WERI-Rb-1 (cell line): ENCODE data around the gene BUD13.

Experiments
- DNase-seq: peaks from one replicate; pipeline ENCODE4 v3.0.0-alpha.2; 2020
- H3K27ac ChIP-seq: fragments of 250-450 bp; sonication (Bioruptor Pico); 2 replicates; pipeline ENCODE4 v1.5.1; 2020; ENCODE audit warnings: mild to moderate bottlenecking, moderate library complexity
- H3K27me3 ChIP-seq: fragments of 250-450 bp; sonication (Bioruptor Pico); 2 replicates; pipeline ENCODE4 v1.5.1; 2021; ENCODE audit warnings: mild to moderate bottlenecking, low read depth, moderate library complexity; ENCODE audit not compliant: insufficient read depth, severe bottlenecking
- H3K36me3 ChIP-seq: fragments of 250-450 bp; sonication (Bioruptor Pico); 2 replicates; pipeline ENCODE4 v1.5.1; 2020; ENCODE audit warnings: mild to moderate bottlenecking, moderate library complexity
- H3K4me3 ChIP-seq: 2 replicates; pipeline ENCODE4 v1.5.1; 2011; ENCODE audit warnings: low read depth, mild to moderate bottlenecking, control low read depth, low read length
- H3K9me3 ChIP-seq: fragments of 250-450 bp; sonication (Bioruptor Pico); 2 replicates; pipeline ENCODE4 v1.5.1; 2021; ENCODE audit warnings: mild to moderate bottlenecking, moderate library complexity; ENCODE audit not compliant: severe bottlenecking
- TF ChIP-seq, protein P1 (sequence below): IDR thresholded peaks from 2 replicates; pipeline ENCODE4 v1.5.1; 2011; ENCODE audit warnings: low read depth, mild to moderate bottlenecking, control low read depth, inconsistent platforms, low read length

Gene BUD13

DNA sequence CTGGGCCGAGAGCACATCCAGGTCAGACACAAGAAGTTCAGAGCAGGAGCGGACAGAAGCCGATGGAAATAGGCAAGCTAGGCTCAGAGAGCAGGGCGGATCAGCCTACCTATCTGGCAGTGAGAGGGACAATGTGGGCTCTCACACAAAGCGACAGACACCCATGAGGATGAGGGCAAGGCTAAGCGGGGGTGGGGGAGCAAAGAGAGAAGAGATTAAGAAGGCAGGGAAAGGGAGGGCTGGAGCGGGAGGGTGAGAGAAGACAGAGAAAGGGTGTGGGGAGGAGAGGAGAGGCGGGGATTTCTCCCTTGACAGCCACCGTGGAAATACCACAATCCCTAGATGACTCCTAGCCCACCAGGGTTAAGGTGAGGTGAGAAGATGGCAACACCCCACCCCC, 57.9 kb downstream of the BUD13 start:
- peak; percentile 85 for DNase-seq
- TF ChIP-seq, protein P1, sequence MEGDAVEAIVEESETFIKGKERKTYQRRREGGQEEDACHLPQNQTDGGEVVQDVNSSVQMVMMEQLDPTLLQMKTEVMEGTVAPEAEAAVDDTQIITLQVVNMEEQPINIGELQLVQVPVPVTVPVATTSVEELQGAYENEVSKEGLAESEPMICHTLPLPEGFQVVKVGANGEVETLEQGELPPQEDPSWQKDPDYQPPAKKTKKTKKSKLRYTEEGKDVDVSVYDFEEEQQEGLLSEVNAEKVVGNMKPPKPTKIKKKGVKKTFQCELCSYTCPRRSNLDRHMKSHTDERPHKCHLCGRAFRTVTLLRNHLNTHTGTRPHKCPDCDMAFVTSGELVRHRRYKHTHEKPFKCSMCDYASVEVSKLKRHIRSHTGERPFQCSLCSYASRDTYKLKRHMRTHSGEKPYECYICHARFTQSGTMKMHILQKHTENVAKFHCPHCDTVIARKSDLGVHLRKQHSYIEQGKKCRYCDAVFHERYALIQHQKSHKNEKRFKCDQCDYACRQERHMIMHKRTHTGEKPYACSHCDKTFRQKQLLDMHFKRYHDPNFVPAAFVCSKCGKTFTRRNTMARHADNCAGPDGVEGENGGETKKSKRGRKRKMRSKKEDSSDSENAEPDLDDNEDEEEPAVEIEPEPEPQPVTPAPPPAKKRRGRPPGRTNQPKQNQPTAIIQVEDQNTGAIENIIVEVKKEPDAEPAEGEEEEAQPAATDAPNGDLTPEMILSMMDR = no peak
- no peak overlapping the region for H3K4me3 ChIP-seq
- H3K27ac ChIP-seq = peak overlapping the region; percentile 65
- no peaks in the 10 kb centered on the region for H3K27me3 ChIP-seq
- no peaks in the 10 kb centered on the region for H3K9me3 ChIP-seq
- H3K36me3 ChIP-seq = no peaks in the 10 kb centered on the region

DNA sequence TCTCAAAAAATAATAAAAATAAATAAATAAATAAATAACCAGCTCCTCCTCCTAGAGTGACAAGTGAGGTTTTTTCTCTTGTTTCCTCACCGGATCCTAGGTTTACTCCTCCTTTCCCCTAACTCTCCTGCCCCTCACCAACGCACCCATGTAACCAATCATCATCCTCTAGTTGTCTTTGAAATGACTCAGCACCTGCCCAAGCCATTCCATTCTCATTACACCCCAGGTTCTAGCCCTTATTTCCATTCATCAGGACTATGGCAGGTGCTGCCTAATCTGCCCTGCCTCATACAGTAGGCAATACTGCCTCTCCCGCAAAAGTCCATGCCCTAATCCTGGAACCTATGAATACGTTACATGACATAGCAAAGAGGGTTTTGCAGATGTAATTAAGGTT, 60.4 kb downstream of the BUD13 start:
- no peaks in the 10 kb centered on the region for H3K27me3 ChIP-seq

GRCh38 chr11:116710762-116711161, 62.0 kb downstream of the BUD13 start:
- Histone ChIP-seq H3K27me3 (no peaks in the 10 kb centered on the region), H3K27ac (no peak overlapping the region), H3K9me3 (no peaks in the 10 kb centered on the region), H3K36me3 (no peaks in the 10 kb centered on the region), H3K4me3 (no peak overlapping the region)
- TF ChIP-seq, protein P1 = no peak
- no peak for DNase-seq

More for the DNA sequence above, 60.4 kb downstream of the BUD13 start:
- Histone ChIP-seq H3K4me3 (no peak overlapping the region), H3K27ac (no peak overlapping the region), H3K9me3 (no peaks in the 10 kb centered on the region), H3K36me3 (no peaks in the 10 kb centered on the region)
- DNase-seq = peak; percentile 50
- TF ChIP-seq, protein P1 = no peak

- TF ChIP-seq, protein P1 = no peak
- no peak for DNase-seq
- Histone ChIP-seq H3K36me3 (no peaks in the 10 kb centered on the region), H3K9me3 (no peaks in the 10 kb centered on the region), H3K27ac (no peak overlapping the region), H3K4me3 (no peak overlapping the region), H3K27me3 (no peaks in the 10 kb centered on the region)
Measured at GRCh38 chr11:116710001-116710674, 62.6 kb downstream of the BUD13 start.

GRCh38 chr11:116707746-116708145, 65.0 kb downstream of the BUD13 start:
- Histone ChIP-seq H3K27ac (no peak overlapping the region), H3K27me3 (no peaks in the 10 kb centered on the region), H3K4me3 (no peak overlapping the region), H3K36me3 (no peaks in the 10 kb centered on the region), H3K9me3 (no peaks in the 10 kb centered on the region)
- DNase-seq = no peak
- TF ChIP-seq, protein P1 = no peak

DNA sequence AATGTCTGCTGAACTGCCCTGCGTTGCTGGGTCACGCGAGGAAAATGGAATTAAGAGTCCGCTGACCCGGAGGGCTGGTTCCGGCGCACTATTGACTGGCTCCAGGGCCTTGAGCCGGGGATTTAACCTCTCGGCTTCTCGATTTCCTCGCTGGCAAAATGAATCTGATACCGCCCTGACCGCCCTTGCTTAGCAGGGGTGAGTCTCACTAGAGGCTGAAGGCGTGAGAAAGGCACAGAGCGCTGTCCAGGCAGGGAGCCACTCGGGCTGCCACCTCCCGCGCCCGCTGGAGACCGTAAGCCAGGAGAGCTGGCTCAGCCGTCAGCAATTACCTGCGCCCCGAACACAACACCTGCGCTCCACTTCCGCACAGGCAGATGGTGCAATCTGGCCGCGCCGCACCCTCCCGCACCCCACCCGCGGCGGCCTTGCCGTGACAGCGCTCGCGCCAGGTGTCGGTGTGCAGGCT, 65.6 kb downstream of the BUD13 start:
- no peak for DNase-seq
- Histone ChIP-seq H3K27me3 (no peaks in the 10 kb centered on the region), H3K36me3 (no peaks in the 10 kb centered on the region), H3K9me3 (no peaks in the 10 kb centered on the region), H3K27ac (no peak overlapping the region), H3K4me3 (no peak overlapping the region)
- TF ChIP-seq, protein P1 = no peak
